HG03575 (cell line): ENCODE data around the gene TP53BP1.

ENCODE experiments used
- ATAC-seq: cut with Tn5 transposase; IDR thresholded peaks from one replicate; pipeline ENCODE4 v1.9.1; 2021; ENCODE audit not compliant: unreplicated experiment, insufficient number of reproducible peaks, low FRiP score; ENCODE audit errors: extremely low read depth

The TP53BP1 gene

DNA sequence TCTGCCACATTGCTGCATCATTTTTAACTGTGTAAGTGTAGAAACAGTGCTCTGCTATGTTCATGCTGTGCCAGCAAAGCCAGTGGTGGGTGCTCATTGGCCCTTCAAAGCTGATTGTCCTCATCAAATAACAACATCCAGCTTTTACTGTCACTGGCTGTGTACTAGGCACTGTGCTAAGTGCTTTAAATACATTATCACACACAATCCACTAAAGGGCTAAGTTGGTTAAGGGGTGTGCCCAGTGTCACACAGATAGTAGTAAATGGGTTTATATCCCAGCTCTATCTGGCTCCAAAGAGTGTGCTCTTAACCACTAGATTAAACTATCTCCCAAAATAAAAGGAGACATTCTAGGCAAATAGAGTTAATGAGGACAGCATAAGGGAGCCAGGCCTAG, 114.4 kb downstream of the TP53BP1 start:
- no peak for ATAC-seq

GRCh38 chr15:43376017-43376705, 116.8 kb downstream of the TP53BP1 start:
- no peak for ATAC-seq

DNA sequence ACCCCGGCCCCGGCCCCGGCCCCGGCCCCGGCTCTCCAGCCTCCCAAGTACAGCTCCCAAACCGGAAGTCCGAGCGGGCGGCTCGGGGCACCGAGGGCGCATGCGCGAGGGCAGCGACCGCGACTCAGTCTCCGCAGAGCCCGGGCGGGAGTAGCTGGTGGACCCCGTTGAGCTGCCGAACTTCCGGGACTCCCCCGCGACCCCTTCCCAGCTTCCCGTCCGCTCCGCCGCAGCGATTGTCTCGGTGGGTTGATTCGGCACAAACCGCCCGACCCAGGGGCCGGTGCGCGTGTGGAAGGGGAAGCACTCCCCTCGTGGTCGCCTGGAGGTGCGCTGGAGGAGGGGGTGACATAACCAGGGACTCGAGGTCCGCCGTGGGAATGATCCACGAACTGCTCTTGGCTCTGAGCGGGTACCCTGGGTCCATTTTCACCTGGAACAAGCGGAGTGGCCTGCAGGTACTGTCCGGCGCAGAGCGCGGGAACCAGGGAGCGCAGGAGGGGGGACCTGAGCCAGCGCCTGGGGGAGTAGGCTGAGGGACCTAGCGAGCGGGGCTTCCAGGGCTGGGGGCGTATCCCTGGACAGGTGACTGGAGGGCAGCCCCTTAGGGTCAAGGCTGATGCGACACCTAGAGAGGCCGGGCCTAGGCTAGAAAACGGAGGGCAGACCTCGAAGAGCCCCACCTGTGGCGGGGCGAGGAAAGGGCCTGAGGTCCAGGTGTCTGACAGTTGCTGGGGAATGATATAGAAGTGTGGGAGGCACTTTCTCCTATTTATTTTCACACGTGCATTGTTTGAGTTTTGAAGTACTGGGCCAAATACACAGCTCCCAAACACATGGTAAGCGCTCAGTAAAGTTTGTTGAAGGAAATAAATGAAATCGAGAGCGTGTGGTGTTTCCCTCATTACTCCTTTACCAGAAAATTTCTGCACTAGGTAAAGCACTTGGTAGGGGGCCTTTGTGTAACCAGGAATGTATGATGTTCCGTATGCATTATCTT, 121.7 kb downstream of the TP53BP1 start, which contains the start of the genes TUBGCP4 and ZSCAN29:
TUBGCP4 (plus strand) TSS at position 127 of the 1,000 bp plus-strand sequence; CDS start at position 381, 254 bp downstream.
ZSCAN29 (minus strand) TSS at position 69 of the 1,000 bp plus-strand sequence. CDS start 1,130 bp downstream, outside the sequence.
- ATAC-seq, result no peak

GRCh38 chr15:43370310-43370974, 122.5 kb downstream of the TP53BP1 start:
- ATAC-seq, result no peak

DNA sequence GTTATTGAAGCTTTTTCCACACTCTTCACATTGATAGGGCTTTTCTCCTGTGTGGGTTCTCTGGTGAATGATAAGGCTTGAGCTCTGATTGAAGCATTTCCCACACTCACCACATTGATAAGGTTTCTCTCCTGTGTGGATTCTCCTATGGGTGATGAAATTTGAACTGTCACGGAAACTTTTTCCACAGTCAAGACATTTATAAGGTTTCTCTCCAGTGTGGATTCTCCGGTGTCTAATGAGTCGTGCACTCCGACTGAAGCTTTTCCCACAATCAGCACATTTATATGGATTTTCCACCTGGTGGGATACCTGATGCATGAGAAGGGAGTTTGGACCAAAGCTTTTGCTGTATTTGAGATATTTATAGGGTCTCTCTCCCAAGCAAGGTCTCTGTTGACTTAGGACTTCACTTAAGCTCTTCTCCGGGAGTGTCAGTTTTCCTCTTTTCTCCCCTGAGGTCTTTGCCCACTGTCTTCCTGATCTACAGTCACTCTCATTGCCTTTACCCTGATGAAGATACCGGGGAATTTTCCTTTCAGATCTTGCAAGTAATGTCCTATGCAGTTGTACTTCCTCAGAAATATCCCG, 131.5 kb downstream of the TP53BP1 start:
- ATAC-seq, result no peak

- no peak for ATAC-seq
Measured at GRCh38 chr15:43360821-43361220, 132.1 kb downstream of the TP53BP1 start.
